Measurements from ENCODE around the gene TP63.

DNA sequence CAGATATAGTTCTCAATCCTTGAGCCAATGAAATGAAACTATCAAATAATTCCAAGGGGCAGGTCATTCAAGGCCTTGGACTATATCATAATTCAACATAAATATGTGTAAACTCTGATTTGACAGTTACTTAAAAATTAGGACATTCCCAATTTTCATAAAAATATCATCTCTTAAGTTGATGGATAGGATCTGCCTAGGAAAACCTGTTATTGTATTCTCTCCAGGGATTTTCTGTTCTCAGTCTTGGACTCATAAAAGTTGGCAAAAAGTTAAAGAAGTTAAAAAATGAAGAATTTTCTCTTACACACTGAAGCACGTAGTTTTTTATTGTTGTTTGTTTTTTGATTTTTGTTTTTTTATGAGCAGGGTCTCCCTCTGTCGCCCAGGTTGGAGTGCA is 109.0 kb downstream of the TP63 start:
- TF ChIP-seq, protein P1, sequence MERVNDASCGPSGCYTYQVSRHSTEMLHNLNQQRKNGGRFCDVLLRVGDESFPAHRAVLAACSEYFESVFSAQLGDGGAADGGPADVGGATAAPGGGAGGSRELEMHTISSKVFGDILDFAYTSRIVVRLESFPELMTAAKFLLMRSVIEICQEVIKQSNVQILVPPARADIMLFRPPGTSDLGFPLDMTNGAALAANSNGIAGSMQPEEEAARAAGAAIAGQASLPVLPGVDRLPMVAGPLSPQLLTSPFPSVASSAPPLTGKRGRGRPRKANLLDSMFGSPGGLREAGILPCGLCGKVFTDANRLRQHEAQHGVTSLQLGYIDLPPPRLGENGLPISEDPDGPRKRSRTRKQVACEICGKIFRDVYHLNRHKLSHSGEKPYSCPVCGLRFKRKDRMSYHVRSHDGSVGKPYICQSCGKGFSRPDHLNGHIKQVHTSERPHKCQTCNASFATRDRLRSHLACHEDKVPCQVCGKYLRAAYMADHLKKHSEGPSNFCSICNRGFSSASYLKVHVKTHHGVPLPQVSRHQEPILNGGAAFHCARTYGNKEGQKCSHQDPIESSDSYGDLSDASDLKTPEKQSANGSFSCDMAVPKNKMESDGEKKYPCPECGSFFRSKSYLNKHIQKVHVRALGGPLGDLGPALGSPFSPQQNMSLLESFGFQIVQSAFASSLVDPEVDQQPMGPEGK (CRISPR knock-in tag; IDR thresholded peaks at IDR 0.05; ENCODE audit: borderline replicate concordance): no peak
- TF ChIP-seq CSDC2 (CRISPR knock-in tag; IDR thresholded peaks at IDR 0.05) (no peak), ARNTL (CRISPR knock-in tag; IDR thresholded peaks at IDR 0.05; ENCODE audit: borderline replicate concordance, low read depth) (no peak), OSR1 (CRISPR knock-in tag; IDR thresholded peaks at IDR 0.05) (no peak), ZFP3 (CRISPR knock-in tag; IDR thresholded peaks at IDR 0.05) (no peak)
- TF ChIP-seq, protein P2, sequence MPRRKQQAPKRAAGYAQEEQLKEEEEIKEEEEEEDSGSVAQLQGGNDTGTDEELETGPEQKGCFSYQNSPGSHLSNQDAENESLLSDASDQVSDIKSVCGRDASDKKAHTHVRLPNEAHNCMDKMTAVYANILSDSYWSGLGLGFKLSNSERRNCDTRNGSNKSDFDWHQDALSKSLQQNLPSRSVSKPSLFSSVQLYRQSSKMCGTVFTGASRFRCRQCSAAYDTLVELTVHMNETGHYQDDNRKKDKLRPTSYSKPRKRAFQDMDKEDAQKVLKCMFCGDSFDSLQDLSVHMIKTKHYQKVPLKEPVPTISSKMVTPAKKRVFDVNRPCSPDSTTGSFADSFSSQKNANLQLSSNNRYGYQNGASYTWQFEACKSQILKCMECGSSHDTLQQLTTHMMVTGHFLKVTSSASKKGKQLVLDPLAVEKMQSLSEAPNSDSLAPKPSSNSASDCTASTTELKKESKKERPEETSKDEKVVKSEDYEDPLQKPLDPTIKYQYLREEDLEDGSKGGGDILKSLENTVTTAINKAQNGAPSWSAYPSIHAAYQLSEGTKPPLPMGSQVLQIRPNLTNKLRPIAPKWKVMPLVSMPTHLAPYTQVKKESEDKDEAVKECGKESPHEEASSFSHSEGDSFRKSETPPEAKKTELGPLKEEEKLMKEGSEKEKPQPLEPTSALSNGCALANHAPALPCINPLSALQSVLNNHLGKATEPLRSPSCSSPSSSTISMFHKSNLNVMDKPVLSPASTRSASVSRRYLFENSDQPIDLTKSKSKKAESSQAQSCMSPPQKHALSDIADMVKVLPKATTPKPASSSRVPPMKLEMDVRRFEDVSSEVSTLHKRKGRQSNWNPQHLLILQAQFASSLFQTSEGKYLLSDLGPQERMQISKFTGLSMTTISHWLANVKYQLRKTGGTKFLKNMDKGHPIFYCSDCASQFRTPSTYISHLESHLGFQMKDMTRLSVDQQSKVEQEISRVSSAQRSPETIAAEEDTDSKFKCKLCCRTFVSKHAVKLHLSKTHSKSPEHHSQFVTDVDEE (CRISPR knock-in tag; IDR thresholded peaks at IDR 0.05): no peak

Data from SK-N-SH treated with all-trans-retinoic acid at 6 μM for 48 hours (cell line).